ENCODE data around the gene EHBP1.

Gene EHBP1

GRCh38 chr2:62966991-62967390, 261.5 kb downstream of the EHBP1 start:
- TF ChIP-seq, protein P1, sequence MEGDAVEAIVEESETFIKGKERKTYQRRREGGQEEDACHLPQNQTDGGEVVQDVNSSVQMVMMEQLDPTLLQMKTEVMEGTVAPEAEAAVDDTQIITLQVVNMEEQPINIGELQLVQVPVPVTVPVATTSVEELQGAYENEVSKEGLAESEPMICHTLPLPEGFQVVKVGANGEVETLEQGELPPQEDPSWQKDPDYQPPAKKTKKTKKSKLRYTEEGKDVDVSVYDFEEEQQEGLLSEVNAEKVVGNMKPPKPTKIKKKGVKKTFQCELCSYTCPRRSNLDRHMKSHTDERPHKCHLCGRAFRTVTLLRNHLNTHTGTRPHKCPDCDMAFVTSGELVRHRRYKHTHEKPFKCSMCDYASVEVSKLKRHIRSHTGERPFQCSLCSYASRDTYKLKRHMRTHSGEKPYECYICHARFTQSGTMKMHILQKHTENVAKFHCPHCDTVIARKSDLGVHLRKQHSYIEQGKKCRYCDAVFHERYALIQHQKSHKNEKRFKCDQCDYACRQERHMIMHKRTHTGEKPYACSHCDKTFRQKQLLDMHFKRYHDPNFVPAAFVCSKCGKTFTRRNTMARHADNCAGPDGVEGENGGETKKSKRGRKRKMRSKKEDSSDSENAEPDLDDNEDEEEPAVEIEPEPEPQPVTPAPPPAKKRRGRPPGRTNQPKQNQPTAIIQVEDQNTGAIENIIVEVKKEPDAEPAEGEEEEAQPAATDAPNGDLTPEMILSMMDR (IDR thresholded peaks at IDR 0.05; ENCODE audit: extremely low read depth, insufficient read depth, missing control alignments), result no peak
- DNase-seq (ENCODE audit: low spot score), result no peak
- in situ Hi-C loops (cut with MboI; ENCODE audit: low pct_unique_long_range_greater_than_20kb, low sequenced_read_pairs, unreplicated experiment), result no loop called here

GRCh38 chr2:62968168-62968567, 262.7 kb downstream of the EHBP1 start:
- in situ Hi-C loops (cut with MboI; ENCODE audit: low pct_unique_long_range_greater_than_20kb, low sequenced_read_pairs, unreplicated experiment), result no loop called here
- no peak for DNase-seq (ENCODE audit: low spot score)
- TF ChIP-seq, protein P1 (IDR thresholded peaks at IDR 0.05; ENCODE audit: extremely low read depth, insufficient read depth, missing control alignments), result no peak

- in situ Hi-C loops (cut with MboI; ENCODE audit: low pct_unique_long_range_greater_than_20kb, low sequenced_read_pairs, unreplicated experiment), result no loop called here
- DNase-seq (ENCODE audit: low spot score), result no peak
Measured at GRCh38 chr2:62968668-62969067, 263.2 kb downstream of the EHBP1 start.

DNA sequence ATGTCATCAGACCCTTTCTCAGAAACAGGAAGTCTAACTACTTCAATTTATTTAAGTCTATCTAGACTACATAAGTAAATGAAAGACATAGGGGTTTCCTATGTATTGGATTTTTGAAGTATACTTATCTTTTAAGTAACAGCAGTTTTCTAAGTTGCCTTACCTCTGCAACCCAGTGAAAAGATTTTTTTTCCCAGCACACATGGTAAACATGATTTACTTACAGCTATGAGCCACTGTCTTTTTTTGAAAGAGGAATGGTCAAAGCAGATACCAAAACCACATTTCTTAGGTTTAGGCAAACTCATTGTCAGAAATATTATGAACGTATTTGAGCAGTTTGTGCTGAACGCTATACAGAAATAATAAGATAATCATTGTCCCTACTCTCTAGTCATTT, 266.4 kb downstream of the EHBP1 start:
- DNase-seq (ENCODE audit: low spot score), result no peak
- in situ Hi-C loops (cut with MboI; ENCODE audit: low pct_unique_long_range_greater_than_20kb, low sequenced_read_pairs, unreplicated experiment), result no loop called here
- TF ChIP-seq, protein P1 (IDR thresholded peaks at IDR 0.05; ENCODE audit: extremely low read depth, insufficient read depth, missing control alignments), result no peak

More at GRCh38 chr2:62968668-62969067, 263.2 kb downstream of the EHBP1 start:
- TF ChIP-seq, protein P1 (IDR thresholded peaks at IDR 0.05; ENCODE audit: extremely low read depth, insufficient read depth, missing control alignments), result no peak

DNA sequence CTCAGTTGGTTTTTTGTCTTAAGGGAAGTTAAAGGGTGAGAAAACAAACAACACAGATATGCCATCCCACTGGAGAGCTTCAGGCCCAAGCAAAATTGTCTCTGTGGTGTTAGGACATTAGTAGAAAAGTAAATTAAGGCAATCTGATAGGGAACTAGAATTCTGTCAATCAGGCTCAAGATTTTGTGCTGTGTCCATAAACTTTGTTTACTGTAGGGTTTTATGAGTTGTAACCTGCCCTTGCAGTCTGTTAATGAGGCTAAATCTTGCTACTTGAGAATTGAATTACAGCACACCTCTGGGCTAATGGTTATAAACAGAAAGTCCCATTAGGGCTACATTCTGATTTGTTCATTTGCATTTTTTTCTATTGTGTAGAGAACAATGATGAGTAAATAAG, 267.1 kb downstream of the EHBP1 start:
- in situ Hi-C loops (cut with MboI; ENCODE audit: low pct_unique_long_range_greater_than_20kb, low sequenced_read_pairs, unreplicated experiment), result no loop called here
- no peak for DNase-seq (ENCODE audit: low spot score)
- TF ChIP-seq, protein P1 (IDR thresholded peaks at IDR 0.05; ENCODE audit: extremely low read depth, insufficient read depth, missing control alignments), result no peak

- in situ Hi-C loops (cut with MboI; ENCODE audit: low pct_unique_long_range_greater_than_20kb, low sequenced_read_pairs, unreplicated experiment), result no loop called here
- TF ChIP-seq, protein P1 (IDR thresholded peaks at IDR 0.05; ENCODE audit: extremely low read depth, insufficient read depth, missing control alignments), result no peak
- no peak for DNase-seq (ENCODE audit: low spot score)
Measured at GRCh38 chr2:62974999-62975398, 269.5 kb downstream of the EHBP1 start.

- DNase-seq (ENCODE audit: low spot score), result no peak
- in situ Hi-C loops (cut with MboI; ENCODE audit: low pct_unique_long_range_greater_than_20kb, low sequenced_read_pairs, unreplicated experiment), result no loop called here
- TF ChIP-seq, protein P1 (IDR thresholded peaks at IDR 0.05; ENCODE audit: extremely low read depth, insufficient read depth, missing control alignments), result no peak
Measured at GRCh38 chr2:62991605-62992004, 286.1 kb downstream of the EHBP1 start.

Data from GM13977 (cell line).